HG03064 (cell line): ENCODE data around the gene LIX1L.

ENCODE experiments used
- ATAC-seq: cut with Tn5 transposase; IDR thresholded peaks from one replicate; pipeline ENCODE4 v1.9.1; 2021; ENCODE audit warnings: low read depth; ENCODE audit not compliant: unreplicated experiment

The LIX1L gene

DNA sequence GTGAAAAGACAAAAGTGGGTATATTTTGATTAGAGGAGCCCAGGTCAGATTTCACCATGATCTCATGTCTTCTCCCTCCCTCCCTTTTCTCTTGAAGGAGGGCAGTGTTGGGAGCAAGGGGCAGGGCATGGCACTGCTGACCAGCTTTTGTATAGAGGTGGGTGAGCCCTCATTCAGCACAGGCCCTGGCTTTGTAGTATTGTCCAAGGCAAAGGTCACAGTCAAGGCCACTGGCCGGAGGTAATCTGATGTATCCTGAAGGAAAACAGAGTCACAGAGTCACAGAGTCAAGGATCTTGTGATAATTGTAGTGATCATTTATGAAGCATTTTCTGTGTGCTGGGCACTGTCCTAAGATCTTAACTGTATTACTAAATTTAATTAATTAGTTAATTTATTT is 59.8 kb downstream of the LIX1L start:
- no peak for ATAC-seq

GRCh38 chr1:145895471-145895870 is 62.3 kb downstream of the LIX1L start:
- ATAC-seq, result no peak

DNA sequence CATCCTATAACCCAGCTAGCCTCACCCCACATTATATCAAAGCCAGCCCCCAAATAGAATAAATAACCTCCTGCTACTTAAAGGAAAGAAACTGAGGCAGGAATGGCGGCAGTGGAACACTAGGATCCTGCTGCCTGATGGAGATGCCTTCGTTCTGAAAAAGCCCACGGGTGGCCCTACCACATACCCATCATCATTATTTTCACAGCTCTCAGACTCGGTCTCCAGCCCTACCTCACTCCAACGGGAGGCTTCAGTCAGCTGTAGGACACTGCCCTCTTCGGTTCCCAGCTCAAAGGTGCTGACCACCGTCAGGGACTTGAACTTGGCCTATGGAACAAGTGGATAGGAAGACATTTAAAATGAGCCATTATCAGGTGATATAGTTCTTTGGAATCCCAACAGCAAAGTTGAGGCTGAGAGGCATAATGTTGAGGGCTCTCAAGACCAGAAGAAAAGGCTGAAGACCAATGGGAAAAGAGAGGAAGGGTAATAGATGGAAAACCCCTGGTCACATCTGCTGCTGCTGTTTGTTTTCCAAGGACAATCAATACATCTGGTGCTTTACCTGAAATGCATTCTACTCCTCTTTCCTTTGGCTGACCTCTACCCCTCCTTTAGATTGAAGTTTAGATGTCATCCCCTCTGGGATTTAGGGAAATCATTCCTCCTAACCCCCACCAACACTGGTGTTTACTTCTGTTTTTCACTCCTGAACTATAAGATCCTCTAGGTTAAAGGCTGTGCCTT is 64.3 kb downstream of the LIX1L start:
- no peak for ATAC-seq

DNA sequence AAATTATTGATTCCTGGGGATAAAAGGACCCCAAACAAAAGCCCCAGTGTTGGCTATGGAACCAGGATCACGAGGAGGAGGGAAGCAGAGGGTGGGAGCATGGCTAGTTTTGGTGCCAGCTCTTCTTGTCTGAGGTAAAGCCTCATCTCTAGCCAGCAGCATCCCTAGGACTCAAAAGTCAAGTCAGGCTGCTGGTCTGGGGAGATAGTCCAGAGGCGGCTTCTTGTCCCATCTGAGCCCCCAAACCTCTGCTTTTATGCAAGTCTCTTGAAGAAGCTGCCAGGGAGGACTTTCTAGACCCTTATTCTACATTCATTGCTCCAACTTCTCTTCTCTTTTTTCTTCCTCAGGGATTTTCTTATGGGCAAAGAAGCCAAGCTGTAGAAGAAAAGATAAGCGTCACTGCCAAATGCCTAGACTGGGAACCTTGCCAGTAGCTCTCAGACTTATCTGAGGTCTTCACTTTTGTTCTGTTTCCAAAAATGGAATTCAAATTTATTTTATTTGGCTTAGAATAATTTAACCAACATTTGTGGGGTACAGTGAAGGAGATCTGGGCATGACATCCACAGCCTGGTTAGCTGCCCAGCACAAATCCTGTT is 65.2 kb downstream of the LIX1L start:
- ATAC-seq, result no peak

- ATAC-seq, result no peak
Measured at GRCh38 chr1:145891587-145892485, 66.0 kb downstream of the LIX1L start.

DNA sequence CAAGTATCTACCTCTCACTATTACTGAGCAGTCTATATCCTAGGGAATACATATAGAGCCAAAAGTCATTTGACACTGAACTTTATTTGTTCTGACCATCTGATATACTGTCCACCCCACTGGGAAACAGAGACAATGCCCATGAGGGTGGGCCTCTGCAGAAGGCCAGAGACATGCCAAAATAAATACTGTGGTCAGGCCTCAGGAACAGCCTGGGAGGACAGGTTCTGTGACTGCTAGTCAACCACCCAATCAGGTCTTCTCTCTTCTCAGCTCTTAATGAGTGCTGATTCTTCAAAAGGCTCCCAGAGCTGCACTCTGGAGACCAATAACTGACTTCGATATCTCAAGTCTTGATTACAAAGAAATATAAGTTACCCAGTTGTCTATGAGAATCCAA is 66.7 kb downstream of the LIX1L start:
- no peak for ATAC-seq

GRCh38 chr1:145889722-145890121 is 68.1 kb downstream of the LIX1L start:
- ATAC-seq, result no peak

DNA sequence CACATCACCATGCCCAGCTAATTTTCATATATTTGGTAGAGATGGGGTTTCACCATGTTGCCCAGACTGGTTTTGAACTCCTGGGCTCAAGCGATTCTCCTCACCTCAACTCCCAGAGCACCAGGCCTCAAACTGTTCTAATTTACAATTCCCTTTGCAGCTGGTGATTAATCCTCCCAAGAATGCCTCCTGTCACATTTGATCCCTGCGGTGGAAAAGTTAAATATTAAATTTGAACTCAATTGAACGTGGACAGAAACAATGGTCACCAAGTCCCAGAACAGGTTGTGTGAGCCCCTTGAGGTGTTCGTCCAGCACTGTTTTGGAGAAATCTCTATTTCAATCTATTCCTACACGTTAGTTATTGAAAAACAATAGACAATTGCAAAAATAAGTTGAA is 70.2 kb downstream of the LIX1L start:
- no peak for ATAC-seq

DNA sequence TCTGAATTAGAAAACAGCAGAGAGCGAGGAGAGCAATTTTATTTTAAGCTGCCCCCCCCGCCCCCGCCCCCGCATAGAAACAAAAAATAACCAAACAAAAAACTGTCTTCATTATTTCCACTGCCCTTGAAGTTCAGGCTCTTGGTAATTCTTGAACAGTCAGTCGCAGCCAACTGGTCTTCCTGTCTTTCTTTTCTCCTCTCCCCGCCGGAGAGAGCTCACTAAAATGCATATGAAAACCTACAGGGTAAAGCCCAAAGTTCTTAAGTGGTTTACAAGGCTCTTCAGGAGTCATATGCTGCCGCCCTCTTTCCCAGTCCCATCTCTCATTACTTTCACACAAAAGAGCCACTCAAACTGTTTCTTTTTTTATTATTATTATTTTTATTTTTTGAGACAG is 71.0 kb downstream of the LIX1L start:
- no peak for ATAC-seq

DNA sequence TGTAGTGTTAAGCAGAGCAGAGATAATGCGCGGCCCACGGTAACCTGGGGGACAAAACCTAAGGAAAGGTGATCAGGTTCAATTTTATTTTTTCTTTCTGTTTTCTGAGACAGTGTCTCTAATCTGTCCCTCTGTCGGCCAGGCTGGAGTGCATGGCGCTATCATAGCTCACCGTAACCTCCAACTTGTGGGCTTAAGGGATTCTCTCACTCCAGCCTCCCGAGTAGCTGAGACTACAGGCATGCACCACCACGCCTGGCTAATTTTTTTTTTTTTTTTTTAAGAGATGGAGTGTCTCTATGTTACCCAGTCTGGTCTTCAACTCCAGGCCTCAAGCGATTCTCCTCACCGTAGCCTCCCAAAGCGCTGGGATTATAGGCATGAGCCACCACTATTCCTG is 71.4 kb downstream of the LIX1L start:
- no peak for ATAC-seq

GRCh38 chr1:145885738-145886287 is 72.0 kb downstream of the LIX1L start, which contains the start of gene ANKRD35:
Gene ANKRD35 (minus strand): TSS chr1:145885866. CDS start chr1:145885758, 108 bp downstream.
- peak; percentile 99 for ATAC-seq

DNA sequence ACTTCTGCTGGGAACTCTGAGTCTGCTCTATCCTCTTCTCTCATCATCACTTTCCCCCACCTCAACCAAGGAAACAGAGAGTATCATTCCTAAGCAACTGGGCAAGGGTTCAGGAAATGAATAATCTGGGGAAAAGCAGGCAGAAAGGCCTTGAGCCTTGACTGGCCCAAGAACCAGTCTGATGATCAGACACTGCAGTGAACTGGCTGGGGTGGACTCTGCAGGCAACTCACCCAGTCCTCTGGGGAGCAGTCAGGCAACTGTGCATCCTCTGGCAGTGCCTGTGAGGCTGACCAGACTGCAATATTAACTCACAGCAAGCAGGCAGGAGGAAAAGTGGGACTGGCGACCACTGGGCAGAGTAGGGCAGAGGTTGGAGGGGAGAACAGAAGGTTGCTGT is 73.1 kb downstream of the LIX1L start:
- no peak for ATAC-seq
